ENCODE data around the gene CAPSL. TPM values are rescaled to one million over a fixed set of nuclear protein-coding genes. Genes with fewer than 3 reads are reported as not detected.
"Not testable (repeated sequence)": the region's sequence is repeated elsewhere in the genome, so short reads cannot be mapped to it uniquely, and the experiment has no call there.

The CAPSL gene
- total RNA-seq = not detected
- long read RNA-seq = 0 reads

DNA sequence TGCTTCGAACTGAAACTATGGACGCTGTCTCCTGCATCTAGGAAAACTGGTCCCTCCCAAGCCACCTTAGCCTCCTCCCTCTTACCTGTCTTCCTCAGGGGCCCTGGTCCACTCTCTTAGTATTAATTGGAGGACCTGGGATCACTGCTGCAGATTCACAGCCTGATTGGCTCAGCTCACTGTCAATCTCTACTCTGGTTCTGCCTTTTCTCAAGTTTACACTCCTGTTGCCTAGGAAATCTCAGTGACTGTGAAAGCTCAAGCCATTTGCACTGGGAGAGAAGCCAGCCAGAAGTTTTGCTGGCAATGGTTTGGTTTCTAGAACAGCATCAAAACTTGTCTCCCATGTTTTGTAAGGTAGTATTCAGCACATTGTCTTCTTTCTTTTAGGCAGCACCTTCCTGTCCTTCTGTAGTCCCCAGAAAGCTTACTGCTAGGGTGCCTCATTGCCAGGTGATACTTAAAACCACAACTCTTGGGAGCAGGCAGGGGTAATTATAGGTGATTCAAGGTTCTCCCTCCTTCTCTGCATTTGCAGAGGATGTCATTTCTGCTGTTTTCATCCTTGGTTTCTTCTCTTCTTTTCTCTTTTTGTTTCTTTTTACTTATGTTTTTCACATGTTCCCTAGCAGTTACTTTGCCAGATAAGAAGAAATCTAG, at the start of gene CAPSL:
TSS of gene CAPSL (minus strand) at position 55 of the 660 bp plus-strand sequence. CDS start 17,502 bp downstream, outside the sequence.
- intact Hi-C loops (cut with DNase I) = no loop called here
- ATAC-seq (peak; percentile 65 to 67), DNase-seq (no peak)

DNA sequence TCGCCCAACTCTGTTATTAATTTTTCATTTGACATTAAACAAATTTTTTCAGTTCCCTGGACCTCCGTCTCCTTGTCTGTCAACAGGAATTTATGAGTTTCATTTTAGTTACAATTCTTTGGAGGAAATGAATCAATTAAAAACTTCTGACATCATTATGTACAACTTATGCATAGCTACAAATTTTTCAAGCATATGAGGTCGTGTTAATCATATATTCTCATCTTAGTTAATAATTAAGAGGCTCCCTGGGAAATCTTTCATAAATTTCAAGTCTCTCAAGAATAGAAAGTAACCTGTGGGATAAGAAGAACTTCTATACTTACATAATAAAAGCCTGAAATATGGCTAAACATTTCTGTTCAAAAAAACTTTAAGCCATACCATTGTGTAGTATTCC, 49.4 kb upstream of the CAPSL start:
- intact Hi-C loops (cut with DNase I) = no loop called here
- ATAC-seq (no peak), DNase-seq (no peak)

DNA sequence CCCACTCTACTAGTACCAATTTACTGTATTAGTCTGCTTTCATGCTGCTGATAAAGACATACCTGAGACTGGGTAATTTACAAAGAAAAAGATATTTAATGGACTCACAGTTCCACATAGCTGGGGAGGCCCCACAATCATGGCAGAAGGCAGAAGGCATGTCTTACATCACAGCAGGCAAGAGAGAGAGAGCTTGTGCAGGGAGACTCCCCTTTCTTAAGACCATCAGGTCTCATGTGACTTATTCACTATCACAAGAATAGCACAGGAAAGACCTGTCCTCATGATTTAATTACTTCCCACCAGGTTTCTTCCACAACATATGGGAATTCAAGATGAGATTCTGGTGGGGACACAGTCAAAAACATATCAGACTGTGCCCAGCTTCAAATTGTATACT, 41.3 kb upstream of the CAPSL start:
- no peak for ATAC-seq
- no peak for DNase-seq
- intact Hi-C loops (cut with DNase I) = no loop called here

DNA sequence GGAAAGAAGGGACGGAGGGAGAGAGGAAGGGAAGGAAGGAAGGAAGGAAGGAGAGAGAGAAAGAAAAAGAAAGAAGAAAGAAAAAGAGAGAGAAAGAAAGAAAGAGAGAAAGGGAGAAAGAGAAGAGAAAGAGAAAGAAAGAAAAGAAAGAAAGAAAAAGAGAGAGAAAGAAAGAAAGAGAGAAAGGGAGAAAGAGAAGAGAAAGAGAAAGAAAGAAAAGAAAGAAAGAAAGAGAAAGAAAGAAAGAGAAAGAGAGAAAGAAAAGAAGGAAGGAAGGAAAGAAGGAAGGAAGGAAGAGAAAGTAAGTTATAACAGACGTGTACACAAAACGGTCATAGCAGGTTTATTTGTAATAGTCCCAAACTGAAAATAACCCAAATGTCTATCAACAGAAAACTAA, 38.4 kb upstream of the CAPSL start:
- intact Hi-C loops (cut with DNase I); ATAC-seq; DNase-seq: not testable (repeated sequence)

DNA sequence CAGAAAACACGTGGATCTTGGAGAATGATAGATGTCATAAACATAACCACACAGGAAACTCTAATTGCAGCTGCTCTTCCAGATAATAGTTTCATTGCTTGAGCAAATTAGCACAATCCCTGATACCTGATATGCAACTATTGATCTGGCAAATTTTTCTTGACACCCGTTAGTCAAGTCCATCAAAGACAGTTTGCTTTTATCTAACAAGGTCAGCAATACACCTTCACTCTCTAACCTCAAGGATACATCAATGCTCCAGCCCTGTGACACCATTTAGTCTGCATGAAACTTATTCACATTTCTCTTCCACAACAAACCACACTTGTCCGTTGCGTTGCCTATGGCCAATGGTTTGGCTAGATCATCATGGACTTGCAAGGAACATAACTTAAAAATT, 36.1 kb upstream of the CAPSL start:
- intact Hi-C loops (cut with DNase I) = no loop called here
- no peak for DNase-seq
- ATAC-seq = no peak

DNA sequence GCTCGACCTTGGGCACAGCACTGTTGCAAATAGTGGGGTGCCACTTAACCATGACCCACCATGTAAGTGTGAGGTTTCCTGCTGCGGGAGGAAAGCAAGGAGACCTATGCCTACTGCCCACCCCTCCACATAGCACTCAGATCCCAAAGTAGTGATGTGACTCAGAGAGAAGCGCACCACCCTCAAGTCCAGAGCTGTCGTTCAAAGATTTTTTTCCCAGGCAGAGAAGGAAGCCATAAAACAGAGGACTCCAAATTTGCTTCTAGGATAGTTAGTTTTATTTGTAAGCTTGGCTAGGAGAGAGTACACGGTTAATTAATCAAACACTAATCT, 33.4 kb upstream of the CAPSL start:
- intact Hi-C loops (cut with DNase I) = no loop called here
- ATAC-seq = no peak
- DNase-seq = no peak

DNA sequence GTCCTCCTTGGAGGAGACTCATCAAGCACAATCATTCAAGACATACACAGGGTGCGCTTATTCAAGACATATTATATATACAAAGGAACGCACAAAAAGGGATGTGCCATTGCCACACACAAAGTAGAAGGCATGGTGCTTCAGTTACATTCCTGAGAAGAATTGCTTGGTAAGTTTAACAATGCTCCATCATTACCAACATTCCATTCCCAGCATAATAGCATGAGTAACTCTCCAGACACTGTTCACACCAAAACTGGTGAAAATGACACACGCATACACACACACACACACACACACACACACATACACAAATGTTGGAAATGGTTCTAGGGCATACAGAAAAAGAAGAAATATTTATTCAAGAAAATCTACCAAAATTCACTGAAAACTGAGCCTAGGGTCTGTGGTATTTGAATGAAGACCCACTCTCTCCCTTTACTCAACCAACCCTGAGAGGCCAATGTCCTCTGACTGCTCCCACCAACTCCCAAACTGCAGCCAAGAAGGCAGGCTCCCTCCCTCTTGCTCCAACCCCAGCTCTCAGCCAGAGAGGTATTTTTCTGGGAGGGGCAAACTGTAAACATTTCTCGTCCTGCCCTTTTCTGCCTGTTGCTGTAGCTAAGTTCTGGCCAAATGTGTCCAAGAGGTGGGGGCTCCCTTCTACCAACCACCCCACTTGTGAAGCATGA, 32.9 kb upstream of the CAPSL start:
- ATAC-seq = no peak
- intact Hi-C loops (cut with DNase I) = no loop called here
- no peak for DNase-seq

DNA sequence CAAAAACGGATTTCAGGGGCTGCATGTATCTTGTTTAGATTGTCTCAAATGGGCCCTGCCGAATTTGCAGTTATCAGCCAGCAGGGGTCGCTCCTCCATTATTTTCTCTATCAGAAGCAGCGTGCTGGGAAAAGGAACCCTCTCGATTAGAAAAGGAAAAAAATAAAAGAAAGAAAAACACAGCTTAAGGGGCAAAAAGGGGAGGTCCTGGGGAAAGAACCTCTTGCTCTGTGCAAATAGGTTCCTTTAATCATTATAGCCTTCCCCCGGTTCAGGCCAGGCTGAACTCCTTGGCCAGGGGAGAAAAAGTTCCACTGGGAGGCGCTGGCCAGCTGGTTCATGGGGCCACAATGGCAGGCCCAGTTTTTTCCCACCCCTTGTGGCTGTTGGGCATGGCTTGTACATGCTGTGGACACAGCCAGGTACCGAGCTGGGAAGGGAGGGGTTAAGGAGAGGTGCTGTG, 25.0 kb upstream of the CAPSL start:
- DNase-seq (no peak), ATAC-seq (no peak)
- intact Hi-C loops (cut with DNase I) = no loop called here

DNA sequence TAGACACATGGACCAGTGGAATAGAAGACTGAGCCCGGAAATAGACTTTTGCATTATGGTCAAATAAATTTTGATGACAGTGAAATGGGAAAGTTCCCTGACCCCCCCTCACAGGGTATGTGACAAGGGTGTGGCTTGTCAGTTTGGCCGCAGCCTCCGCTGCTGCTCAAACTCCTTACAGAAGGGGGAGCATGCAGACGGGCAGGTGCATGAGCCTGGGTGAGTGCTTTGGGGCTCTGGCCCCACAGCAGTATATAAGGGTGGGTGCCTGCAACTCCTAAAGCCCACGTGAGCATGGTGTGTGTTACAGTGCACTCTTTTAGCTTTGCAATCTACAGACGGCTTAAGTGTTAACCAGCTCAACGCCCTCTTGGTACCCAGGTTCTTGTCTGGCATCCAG, 21.9 kb upstream of the CAPSL start:
- intact Hi-C loops (cut with DNase I) = no loop called here
- DNase-seq (no peak), ATAC-seq (no peak)

DNA sequence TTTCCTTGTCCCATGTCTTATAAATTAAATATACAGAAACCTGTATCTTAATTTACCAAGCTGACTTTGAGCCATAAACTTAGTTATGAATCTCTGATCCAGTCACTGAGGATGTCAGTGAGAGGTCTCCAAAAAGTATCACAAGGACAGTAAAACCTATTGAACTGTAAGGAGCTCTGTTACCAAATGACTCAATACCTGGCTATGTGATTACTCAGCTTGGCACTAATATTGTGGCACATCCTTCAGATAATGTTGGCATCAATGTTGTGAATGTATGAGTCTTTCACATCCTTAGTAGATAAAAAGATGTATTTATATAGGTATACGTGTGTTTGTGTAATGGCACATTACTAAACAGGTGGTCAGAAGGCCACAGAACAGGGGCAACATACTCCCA, 18.0 kb upstream of the CAPSL start:
- intact Hi-C loops (cut with DNase I) = no loop called here
- ATAC-seq = no peak

DNA sequence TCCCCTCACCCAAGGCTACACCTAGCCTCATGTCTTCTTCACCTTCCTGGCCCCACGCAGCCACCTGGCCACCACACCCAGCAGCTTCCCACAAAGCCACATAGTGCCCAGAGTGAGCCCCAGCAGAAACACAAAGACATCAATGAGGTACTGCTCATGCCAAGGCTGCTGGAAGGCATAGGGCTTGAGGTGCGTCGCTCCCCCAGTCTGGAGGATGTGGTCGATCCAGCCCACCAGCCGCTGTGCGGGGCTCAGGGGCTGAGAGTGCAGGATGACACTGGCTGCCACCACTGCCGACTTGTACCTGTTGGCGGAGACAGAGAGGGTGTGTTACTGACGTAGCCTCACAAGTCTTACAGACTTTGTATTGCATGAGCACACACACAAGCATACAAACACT, 15.8 kb upstream of the CAPSL start:
- no peak for ATAC-seq
- intact Hi-C loops (cut with DNase I) = no loop called here
- no peak for DNase-seq

More for the DNA sequence above, 18.0 kb upstream of the CAPSL start:
- no peak for DNase-seq

DNA sequence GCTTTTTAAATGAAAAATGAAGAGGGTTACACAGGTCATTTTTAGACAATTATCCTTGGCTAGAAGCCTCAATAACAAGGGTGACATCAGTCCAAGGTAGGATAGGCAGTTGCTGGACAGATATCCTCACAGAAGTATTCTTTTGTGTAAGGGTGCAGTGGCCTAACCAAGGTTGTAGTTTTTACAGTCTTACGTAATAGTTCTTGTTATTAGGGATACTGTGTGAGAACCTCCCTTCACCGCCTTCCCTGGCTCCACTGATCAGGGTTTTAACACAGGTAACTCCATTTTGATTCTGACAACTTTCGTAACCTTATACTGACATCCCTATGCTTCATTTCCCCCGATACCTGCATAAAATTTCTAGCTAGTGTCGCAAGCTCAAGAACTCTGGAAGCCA, 8.7 kb upstream of the CAPSL start:
- ATAC-seq (no peak), DNase-seq (no peak)
- intact Hi-C loops (cut with DNase I) = no loop called here

DNA sequence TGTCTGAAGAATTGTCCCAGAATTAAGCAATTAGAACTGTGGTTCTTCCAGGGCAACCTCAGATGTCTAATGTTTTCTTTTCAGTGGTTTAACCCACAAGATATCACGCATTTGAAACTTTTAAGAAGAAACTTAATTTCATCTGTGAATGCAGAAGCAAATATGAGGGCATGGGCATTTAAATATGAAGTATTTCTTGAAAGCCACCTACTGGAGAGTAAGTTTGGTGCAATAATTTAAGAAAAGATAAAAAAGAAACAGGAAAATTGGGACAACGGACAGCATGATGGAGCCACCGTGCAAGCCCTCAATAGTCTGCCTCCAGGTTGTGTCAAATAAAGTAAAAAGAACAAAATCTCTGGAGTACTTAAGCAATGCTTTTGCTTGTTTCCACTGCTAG, 1.2 kb upstream of the CAPSL start:
- DNase-seq (no peak), ATAC-seq (no peak)
- intact Hi-C loops (cut with DNase I) = no loop called here

DNA sequence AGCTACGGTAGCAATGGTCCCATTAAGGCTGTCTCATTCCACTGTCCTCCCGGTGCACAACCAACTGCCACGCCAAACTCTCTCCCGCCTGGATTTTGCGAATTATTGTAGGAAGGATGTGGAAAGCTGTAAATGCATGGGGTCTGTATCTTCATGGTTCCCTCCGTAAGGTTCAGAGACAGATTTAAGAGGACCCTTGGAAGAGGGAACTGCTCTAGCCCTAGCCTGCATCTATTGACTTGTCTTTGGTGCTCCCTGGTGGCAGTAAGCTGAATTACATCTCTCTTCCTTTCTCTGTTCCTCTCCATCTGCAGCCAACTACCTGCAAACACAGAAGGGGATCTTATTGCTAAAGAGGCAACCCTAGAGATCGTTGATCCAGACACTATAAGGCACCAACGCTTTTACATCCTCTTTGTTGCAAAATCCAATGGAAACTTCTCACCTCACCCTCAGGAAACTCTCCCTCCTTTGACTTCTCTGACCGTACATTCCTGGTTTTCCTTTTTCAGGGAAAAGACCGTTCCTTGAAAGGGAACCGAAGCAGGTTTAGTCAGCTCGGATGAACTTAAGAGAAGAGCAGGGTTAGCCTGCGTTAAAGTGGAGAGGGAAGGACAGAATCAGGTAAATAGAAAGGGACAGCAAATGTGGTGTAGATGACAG, 11.9 kb downstream of the CAPSL start:
- no peak for DNase-seq
- ATAC-seq = peak; percentile 76 to 78
- intact Hi-C loops (cut with DNase I) = loop anchor here (5.0 to 10.0 kb wide), 6 partner anchors 149 to 1452 kb away; partner anchors contain the start of gene SPEF2 (in 1 of the 2)

DNA sequence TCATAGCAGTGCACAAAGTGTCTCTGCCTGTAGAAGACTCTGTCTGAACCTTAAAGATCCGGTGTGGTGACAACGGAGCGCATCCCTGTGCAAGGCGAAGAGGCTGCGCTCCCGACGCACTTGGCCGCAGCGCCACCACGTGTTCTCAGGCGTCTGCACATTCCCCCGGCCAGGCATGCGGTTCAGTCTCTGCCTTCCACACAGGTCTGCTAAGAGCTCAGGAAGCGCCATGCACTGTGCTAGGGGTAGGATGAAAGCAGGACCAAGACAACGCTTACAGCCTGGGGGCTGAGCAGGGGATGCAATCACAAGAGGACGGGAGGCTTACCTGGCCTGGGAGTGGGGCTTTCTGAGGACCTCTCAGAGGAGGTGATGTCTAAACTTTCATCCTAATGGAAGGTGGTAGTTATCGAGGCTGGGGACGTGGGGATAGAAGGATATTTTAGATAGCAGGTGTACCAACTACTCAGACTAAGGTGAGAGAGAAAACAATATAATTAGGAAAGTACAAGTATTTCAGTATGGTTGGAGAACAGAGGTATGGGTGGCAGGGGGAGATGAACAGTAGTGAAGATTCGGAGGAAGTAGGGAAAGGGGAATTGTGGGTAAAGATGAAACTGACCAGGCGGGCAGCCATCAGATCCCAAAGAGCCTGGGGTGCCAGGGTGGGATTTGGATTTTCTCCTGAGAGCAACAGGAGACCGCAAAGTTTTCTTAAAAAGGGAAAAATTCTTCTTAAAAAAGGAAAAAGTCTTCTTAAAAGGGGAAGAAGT, 13.3 kb downstream of the CAPSL start:
- peak; percentile 61 for DNase-seq
- intact Hi-C loops (cut with DNase I) = loop anchor here (2.0 to 10.0 kb wide), 8 partner anchors 148 to 1450 kb away; partner anchors contain the start of gene SPEF2 (in 2 of the 2)
- peak; percentile 84 to 91 for ATAC-seq

DNA sequence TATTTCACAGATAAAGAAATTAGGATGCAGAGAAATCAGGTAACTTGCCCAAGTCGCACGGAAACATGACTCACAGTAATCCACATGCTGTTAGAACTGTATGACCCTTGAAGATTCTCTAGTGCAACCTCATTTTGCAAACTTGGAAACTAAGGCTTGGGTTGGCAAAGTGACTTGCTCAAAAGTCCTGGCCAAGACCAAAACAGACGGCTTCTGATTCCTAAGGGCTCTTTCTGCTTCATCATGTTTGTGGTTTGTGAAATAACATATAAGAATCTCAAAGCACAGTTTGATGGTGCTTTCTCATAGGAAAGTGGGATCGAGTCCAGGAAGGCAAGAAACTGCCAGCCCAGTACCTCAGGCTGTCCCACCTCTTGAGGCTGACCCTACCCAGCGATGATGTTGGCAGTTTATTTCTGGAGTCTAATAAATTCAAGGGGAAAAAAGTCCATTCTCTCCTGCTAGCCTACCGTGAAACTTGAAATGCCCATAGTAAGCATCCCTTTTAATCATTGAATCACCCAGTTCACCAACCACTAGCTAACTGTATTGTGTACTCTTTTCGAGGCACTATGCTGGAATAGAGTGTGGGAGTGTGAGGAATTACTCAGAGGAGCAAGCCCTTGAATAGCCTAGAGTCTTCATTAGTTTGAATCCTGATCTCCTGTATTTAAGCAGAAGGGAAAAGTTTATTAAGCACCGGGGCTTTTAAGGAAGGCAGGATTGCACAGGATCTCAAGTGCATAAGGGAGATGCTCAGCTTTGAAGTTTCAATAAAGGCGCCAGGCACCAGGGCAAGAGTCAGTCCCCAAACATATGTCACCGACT, 14.1 kb downstream of the CAPSL start:
- ATAC-seq (no peak), DNase-seq (no peak)
- intact Hi-C loops (cut with DNase I) = loop anchor here (2.0 to 10.0 kb wide), 7 partner anchors 150 to 1450 kb away; partner anchors contain the start of gene SPEF2 (in 2 of the 2)

DNA sequence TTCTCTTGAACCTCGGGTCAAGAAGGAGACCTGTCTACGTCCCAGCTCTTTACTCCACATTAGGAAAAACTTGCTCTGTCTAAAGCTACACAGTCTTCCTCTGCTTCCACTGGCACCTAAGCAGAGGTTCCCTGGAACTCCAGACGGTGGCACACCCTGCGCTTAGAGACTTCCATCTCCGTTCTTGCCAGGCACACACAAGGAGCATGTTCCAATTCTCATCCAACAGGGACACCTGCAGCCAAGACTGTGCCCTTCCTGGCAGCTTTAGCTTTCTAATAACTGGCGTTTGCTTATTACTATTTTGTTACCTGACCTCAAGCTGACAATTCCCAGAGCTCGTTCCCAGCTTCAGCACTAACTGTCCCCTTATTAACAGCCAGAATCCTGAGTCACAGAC, 16.0 kb downstream of the CAPSL start:
- DNase-seq (no peak), ATAC-seq (no peak)
- intact Hi-C loops (cut with DNase I) = loop anchor here (5.0 to 10.0 kb wide), 6 partner anchors 268 to 1448 kb away; partner anchors contain the start of gene SPEF2 (in 2 of the 2)

DNA sequence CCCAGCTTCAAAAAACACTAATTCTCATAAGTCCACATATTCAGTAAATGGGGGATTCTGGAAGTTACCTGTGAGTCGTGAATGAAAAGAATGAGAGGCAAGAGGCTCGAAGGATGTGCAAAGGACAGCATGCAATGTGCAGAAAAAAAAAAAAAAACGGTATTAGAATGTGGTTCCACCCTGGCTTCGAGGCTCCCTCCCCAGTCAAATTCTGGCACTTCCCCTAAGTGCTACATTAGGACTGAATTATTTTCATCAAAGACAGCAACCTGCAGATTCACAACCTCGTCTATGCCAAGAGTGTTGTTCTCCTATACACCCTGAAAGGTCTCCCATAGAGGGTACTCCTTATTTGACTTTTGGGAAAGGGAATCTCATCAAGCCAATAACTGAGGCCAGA, 16.5 kb downstream of the CAPSL start:
- DNase-seq = no peak
- intact Hi-C loops (cut with DNase I) = loop anchor here (5.0 to 10.0 kb wide), 6 partner anchors 267 to 1447 kb away; partner anchors contain the start of gene SPEF2 (in 2 of the 2)
- ATAC-seq = no peak

Data from left cardiac atrium (tissue), 4 donors.